Transverse colon (tissue), 4 donors: ENCODE data around the gene LSM3. TPM values are rescaled to one million over a fixed set of nuclear protein-coding genes. Genes with fewer than 3 reads are reported as not detected.

Experiments used
- DNase-seq: peaks from one replicate; pipeline ENCODE4 v3.0.0-alpha.2; 2019
- H3K27ac ChIP-seq, 4 donors: fragments of 200-600 bp; sonication (generic); 2 replicates each; pipeline ENCODE4 v1.5.1; 2016 to 2018; ENCODE audit warnings: inconsistent platforms in 4 of 4
- H3K27me3 ChIP-seq: fragments of 200-600 bp; sonication (generic); 2 replicates; pipeline ENCODE4 v1.5.1; 2017; ENCODE audit warnings: inconsistent platforms
- H3K36me3 ChIP-seq, 4 donors: fragments of 200-600 bp; sonication (generic); 2 replicates each; pipeline ENCODE4 v1.5.1; 2017 to 2019; ENCODE audit warnings: inconsistent platforms in 4 of 4
- H3K4me1 ChIP-seq, 4 donors: fragments of 200-600 bp; sonication (generic); 2 replicates each; pipeline ENCODE4 v1.5.1; 2017 to 2020; ENCODE audit warnings: inconsistent platforms in 4 of 4
- H3K4me3 ChIP-seq, 4 donors: fragments of 200-600 bp; sonication (generic); 1 replicate in 1 of 4; 2 replicates in 3 of 4; pipeline versions ENCODE4 v1.5.1 to v1.6.1; 2017 to 2019; ENCODE audit warnings: inconsistent platforms in 4 of 4
- H3K9me3 ChIP-seq, 2 donors: fragments of 200-600 bp; sonication (generic); 2 replicates each; pipeline ENCODE4 v1.5.1; 2017 to 2019; ENCODE audit warnings: inconsistent platforms in 2 of 2
- EP300 ChIP-seq: sonication (generic); formaldehyde crosslinking; IDR thresholded peaks from one replicate; pipeline ENCODE4 v1.6.1; 2017; ENCODE audit warnings: antibody characterized with exemption, low read depth
- POLR2A ChIP-seq: fragments of 450-650 bp; IDR thresholded peaks from one replicate; pipeline ENCODE4 v1.6.1; 2016; ENCODE audit warnings: antibody characterized with exemption, mild to moderate bottlenecking, moderate library complexity
- POLR2AphosphoS5 ChIP-seq, 3 donors: sonication (generic); formaldehyde crosslinking; IDR thresholded peaks; one replicate each; pipeline ENCODE4 v1.6.1; 2016; ENCODE audit warnings: antibody characterized with exemption in 3 of 3
- WGBS, 2 donors: methylation state at CpG; one replicate each; pipeline ENCODE4 v1.1.5; 2018; ENCODE audit warnings: low coverage in 1 of 2; 5-methylcytosine and 5-hydroxymethylcytosine counted together
- in situ Hi-C, 4 donors: fragments of 200-750 bp; cut with MboI; loops; one replicate each; pipeline versions ENCODE4 v1.15.0 to v1.15.1; 2017; ENCODE audit warnings: low sequenced_read_pairs in 3 of 4, low pct_ligation_motif_present in 1 of 4, low pct_unique_long_range_greater_than_20kb in 1 of 4
- intact Hi-C: fragments of 100-400 bp; cut with DNase I; formaldehyde crosslinking; loops from one replicate; pipeline ENCODE4 v1.15.1; 2023; ENCODE audit warnings: low total_unique reads
- total RNA-seq, 4 donors: library from RNA; depleted of rRNA; stranded (reverse); fragments of >200 nt; gene quantifications; one replicate each; pipeline ENCODE4 v1.1.0, GENCODE V29; 2016
- TF ChIP-seq, protein P1 (sequence below), 5 experiments: fragments of 200-600 bp in 3 of 5; fragments of 450-650 bp in 2 of 5; sonication (generic) in 3 of 5; IDR thresholded peaks; 1 replicate in 2 of 5; 2 replicates in 3 of 5; pipeline ENCODE4 v1.5.1; 2016 to 2017; ENCODE audit warnings: antibody characterized with exemption in 5 of 5, inconsistent platforms in 3 of 5, mild to moderate bottlenecking in 2 of 5, moderate library complexity in 1 of 5

Gene LSM3
- total RNA-seq, 4 donors from 2014 or later = 5.6 to 9.6 (median 8.0) TPM

DNA sequence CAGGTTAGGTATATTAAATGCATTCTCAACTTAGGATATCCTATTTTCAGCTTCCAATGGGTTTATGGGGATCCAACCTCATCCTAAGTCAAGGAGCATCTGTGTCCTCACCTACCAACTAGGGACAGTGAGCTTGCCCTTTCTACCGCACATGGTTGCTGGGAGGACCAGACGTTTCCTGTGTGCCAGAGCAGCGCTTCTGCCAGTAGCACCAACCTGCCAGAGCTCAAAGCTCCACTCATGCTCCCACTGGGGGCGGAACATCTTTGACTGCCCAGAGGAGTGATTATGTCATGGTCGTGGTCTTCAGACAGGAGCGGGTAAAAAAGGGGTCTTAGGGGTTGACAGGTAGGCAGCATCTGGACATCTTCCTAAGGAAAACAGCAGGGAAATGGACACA, 25.0 kb upstream of the LSM3 start:
- in situ Hi-C loops (loop anchor here in 1 of 4 donors (25.0 kb wide), 1 partner anchor 266 kb away; the partner anchor contains the start of gene WNT7A), intact Hi-C loops (no loop called here)
- no peak for DNase-seq
- Histone ChIP-seq H3K36me3 (peaks cover 0 to 34% (median 8%) of the 10 kb centered on the region in 4 donors), H3K9me3 (no peaks in the 10 kb centered on the region), H3K4me1 (no peaks in the 10 kb centered on the region), H3K27me3 (no peaks in the 10 kb centered on the region), H3K4me3 (no peak overlapping the region), H3K27ac (no peak overlapping the region)
- TF ChIP-seq, protein P1, sequence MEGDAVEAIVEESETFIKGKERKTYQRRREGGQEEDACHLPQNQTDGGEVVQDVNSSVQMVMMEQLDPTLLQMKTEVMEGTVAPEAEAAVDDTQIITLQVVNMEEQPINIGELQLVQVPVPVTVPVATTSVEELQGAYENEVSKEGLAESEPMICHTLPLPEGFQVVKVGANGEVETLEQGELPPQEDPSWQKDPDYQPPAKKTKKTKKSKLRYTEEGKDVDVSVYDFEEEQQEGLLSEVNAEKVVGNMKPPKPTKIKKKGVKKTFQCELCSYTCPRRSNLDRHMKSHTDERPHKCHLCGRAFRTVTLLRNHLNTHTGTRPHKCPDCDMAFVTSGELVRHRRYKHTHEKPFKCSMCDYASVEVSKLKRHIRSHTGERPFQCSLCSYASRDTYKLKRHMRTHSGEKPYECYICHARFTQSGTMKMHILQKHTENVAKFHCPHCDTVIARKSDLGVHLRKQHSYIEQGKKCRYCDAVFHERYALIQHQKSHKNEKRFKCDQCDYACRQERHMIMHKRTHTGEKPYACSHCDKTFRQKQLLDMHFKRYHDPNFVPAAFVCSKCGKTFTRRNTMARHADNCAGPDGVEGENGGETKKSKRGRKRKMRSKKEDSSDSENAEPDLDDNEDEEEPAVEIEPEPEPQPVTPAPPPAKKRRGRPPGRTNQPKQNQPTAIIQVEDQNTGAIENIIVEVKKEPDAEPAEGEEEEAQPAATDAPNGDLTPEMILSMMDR (IDR thresholded peaks at IDR 0.05) = no peak
- no peak for TF ChIP-seq EP300
- TF ChIP-seq POLR2A = no peak
- no peak for TF ChIP-seq POLR2AphosphoS5 (IDR thresholded peaks at IDR 0.05)
- 94 to 97% methylated on average over 3 to 6 of the region's 6 CpGs for WGBS, 2 donors

DNA sequence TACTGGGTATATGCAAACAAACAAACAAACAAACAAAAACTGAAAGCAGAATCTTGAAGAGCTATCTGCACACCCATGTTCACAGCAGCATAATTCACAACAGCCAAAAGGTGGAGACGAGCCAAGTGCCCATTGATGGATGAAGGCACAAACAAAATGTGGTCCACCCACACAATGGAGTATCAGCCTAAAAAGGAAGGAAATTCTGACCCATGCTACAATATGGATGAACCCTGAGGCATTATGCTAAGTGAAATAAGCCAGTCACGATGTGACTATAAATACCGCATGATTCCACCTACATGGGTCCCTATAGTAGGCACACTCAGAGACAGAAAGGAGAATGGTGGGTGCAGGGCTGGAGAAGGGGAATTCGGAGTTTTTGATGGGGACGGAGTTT, 24.3 kb upstream of the LSM3 start:
- no peak overlapping the region for H3K4me3 ChIP-seq
- H3K36me3 ChIP-seq = peaks cover 0 to 40% (median 11%) of the 10 kb centered on the region in 4 donors
- TF ChIP-seq, protein P1 (IDR thresholded peaks at IDR 0.05) = no peak
- TF ChIP-seq POLR2A = no peak
- TF ChIP-seq EP300 = no peak
- TF ChIP-seq POLR2AphosphoS5 (IDR thresholded peaks at IDR 0.05) = no peak
- DNase-seq = no peak
- H3K27me3 ChIP-seq = no peaks in the 10 kb centered on the region
- in situ Hi-C loops (loop anchor here in 1 of 4 donors (25.0 kb wide), 1 partner anchor 267 kb away; the partner anchor contains the start of gene WNT7A), intact Hi-C loops (no loop called here)
- H3K27ac ChIP-seq = no peak overlapping the region
- 91 to 95% methylated on average over 4 to 5 of the region's 5 CpGs for WGBS, 2 donors
- no peaks in the 10 kb centered on the region for H3K4me1 ChIP-seq
- H3K9me3 ChIP-seq = no peaks in the 10 kb centered on the region

DNA sequence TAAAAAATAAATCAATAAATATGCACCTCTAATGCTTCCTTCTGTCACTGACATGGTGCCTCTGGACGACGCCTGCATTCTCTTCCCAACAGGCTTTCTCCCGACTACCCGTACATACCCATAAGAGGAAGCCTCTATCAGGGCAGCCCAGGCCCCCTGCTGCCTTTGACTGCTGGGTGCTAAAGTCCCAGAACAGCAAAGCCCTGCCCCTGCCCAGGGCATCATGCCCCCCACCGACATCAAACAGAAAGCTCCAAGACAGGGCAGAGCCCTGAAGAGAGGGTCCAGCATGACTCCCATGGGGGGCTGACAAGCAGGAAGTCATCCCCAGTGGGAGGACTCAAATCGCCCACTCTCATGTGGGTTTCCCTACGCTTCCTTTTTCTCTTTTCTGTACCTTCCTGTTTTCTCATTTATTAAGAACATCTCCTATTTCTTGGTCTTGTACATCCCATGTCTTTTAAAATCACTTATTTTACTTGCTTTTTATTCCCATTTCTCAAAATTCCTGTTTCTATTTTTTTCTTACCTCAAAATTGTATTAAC, 23.6 kb upstream of the LSM3 start:
- Histone ChIP-seq H3K27ac (no peak overlapping the region), H3K27me3 (no peaks in the 10 kb centered on the region), H3K4me1 (no peaks in the 10 kb centered on the region), H3K4me3 (no peak overlapping the region), H3K9me3 (no peaks in the 10 kb centered on the region), H3K36me3 (peaks cover 0 to 47% (median 14%) of the 10 kb centered on the region in 4 donors)
- DNase-seq = no peak
- intact Hi-C loops = no loop called here
- in situ Hi-C loops = loop anchor here in 1 of 4 donors (25.0 kb wide), 1 partner anchor 268 kb away; the partner anchor contains the start of gene WNT7A
- TF ChIP-seq, protein P1 (IDR thresholded peaks at IDR 0.05) = no peak
- TF ChIP-seq EP300 = no peak
- TF ChIP-seq POLR2A = no peak
- TF ChIP-seq POLR2AphosphoS5 (IDR thresholded peaks at IDR 0.05) = no peak
- 90 to 100% methylated on average over 2 to 7 of the region's 7 CpGs for WGBS, 2 donors

DNA sequence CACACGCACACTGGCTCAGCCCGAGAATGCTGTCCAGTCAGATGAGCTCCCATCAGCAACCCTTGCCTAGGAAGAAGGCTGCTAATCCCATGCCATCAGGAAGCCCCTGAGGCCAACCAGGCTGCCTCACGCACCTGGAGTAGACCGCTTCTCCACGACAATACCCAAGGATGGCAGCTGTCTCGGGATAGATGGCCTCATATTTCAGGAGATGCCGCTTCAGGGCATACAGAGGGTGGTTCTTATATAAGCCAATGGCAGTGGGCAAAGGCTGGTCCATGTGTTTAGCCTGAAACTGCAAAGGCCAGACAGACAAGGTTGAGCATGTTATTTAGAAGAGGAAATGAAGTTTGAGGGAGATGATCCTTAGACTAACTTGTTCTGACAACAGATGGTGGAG, 22.4 kb upstream of the LSM3 start:
- WGBS, 2 donors = 95 to 100% methylated on average over 6 to 7 of the region's 7 CpGs
- H3K36me3 ChIP-seq = peaks cover 0 to 59% (median 21%) of the 10 kb centered on the region in 4 donors
- TF ChIP-seq POLR2A (no peak), EP300 (no peak), POLR2AphosphoS5 (IDR thresholded peaks at IDR 0.05) (no peak)
- TF ChIP-seq, protein P1 (IDR thresholded peaks at IDR 0.05) = no peak
- H3K4me3 ChIP-seq = no peak overlapping the region
- peaks cover 2 to 3% of the 10 kb centered on the region in 2 donors for H3K9me3 ChIP-seq
- no peak overlapping the region for H3K27ac ChIP-seq
- H3K27me3 ChIP-seq = no peaks in the 10 kb centered on the region
- in situ Hi-C loops = loop anchor here in 1 of 4 donors (25.0 kb wide), 1 partner anchor 269 kb away; the partner anchor contains the start of gene WNT7A
- intact Hi-C loops = no loop called here
- no peak for DNase-seq
- no peaks in the 10 kb centered on the region for H3K4me1 ChIP-seq
